Astrocyte of the spinal cord (primary cell): ENCODE measurements around the gene AP2M1.

Experiments
- DNase-seq: peaks from one replicate; pipeline ENCODE4 v3.0.0; 2011; ENCODE audit warnings: low read depth, low spot score
- H3K4me3 ChIP-seq: 2 replicates; pipeline ENCODE4 v1.5.1; 2011; ENCODE audit warnings: low read depth, mild to moderate bottlenecking, low read length, moderate library complexity
- CTCF ChIP-seq: IDR thresholded peaks from 2 replicates; pipeline ENCODE4 v1.5.1; 2012; ENCODE audit warnings: low read depth, mild to moderate bottlenecking, low read length, inconsistent platforms
- in situ Hi-C: cut with HindIII; loops from 2 replicates; pipeline ENCODE4 v1.10.0; 2017; ENCODE audit warnings: low sequenced_read_pairs

The AP2M1 gene

GRCh38 chr3:184165543-184165942, 9.1 kb upstream of the AP2M1 start:
- in situ Hi-C loops = no loop called here
- H3K4me3 ChIP-seq = no peak overlapping the region
- DNase-seq = no peak
- TF ChIP-seq CTCF = no peak

- DNase-seq = no peak
- in situ Hi-C loops = no loop called here
- no peak for TF ChIP-seq CTCF
Measured at GRCh38 chr3:184166671-184167070, 8.0 kb upstream of the AP2M1 start.

GRCh38 chr3:184167786-184168185, 6.9 kb upstream of the AP2M1 start:
- in situ Hi-C loops = no loop called here

More at GRCh38 chr3:184166671-184167070, 8.0 kb upstream of the AP2M1 start:
- H3K4me3 ChIP-seq = no peak overlapping the region

GRCh38 chr3:184168363-184169120, 6.1 kb upstream of the AP2M1 start:
- peak; percentile 79 for DNase-seq

More at GRCh38 chr3:184167786-184168185, 6.9 kb upstream of the AP2M1 start:
- no peak overlapping the region for H3K4me3 ChIP-seq
- no peak for DNase-seq
- no peak for TF ChIP-seq CTCF

GRCh38 chr3:184169896-184170875, 4.5 kb upstream of the AP2M1 start:
- H3K4me3 ChIP-seq = no peak overlapping the region
- no peak for DNase-seq
- TF ChIP-seq CTCF = no peak
- in situ Hi-C loops = no loop called here

More at GRCh38 chr3:184168363-184169120, 6.1 kb upstream of the AP2M1 start:
- no peak overlapping the region for H3K4me3 ChIP-seq
- TF ChIP-seq CTCF = no peak
- in situ Hi-C loops = no loop called here

- in situ Hi-C loops = no loop called here
- TF ChIP-seq CTCF = no peak
- no peak overlapping the region for H3K4me3 ChIP-seq
- peak; percentile 74 for DNase-seq
Measured at GRCh38 chr3:184171562-184171961, 3.1 kb upstream of the AP2M1 start.
